Mammary epithelial cell (primary cell): Measurements from ENCODE around the gene PPP1R1B.

Source experiments
- CTCF ChIP-seq, 2 donors: IDR thresholded peaks in 1 of 2; conservative IDR thresholded peaks in 1 of 2; 2 replicates each; pipeline ENCODE4 v1.5.1; 2011 to 2012; ENCODE audit warnings: inconsistent platforms in 2 of 2, low read length in 2 of 2, mild to moderate bottlenecking in 2 of 2, control low read depth in 1 of 2, low read depth in 1 of 2; ENCODE audit not compliant: insufficient read depth in 1 of 2; ENCODE audit errors: extremely low read depth in 1 of 2
- EZH2 ChIP-seq: IDR thresholded peaks from 2 replicates; pipeline ENCODE4 v1.6.1; 2012; ENCODE audit warnings: low read length, inconsistent platforms, borderline replicate concordance

- TF ChIP-seq CTCF (conservative IDR thresholded peaks at IDR 0.05 in 1 of 2, IDR thresholded peaks at IDR 0.05 in 1 of 2; ENCODE audit: extremely low read depth in 1 of 2, insufficient read depth in 1 of 2, low read depth in 1 of 2, low read length in 2 of 2) (no peak), EZH2 (no peak)
These were observed 38.1 kb downstream of the PPP1R1B start, which contains the start of gene TCAP for GRCh38 chr17:39664581-39665561.
